ENCODE results near the gene BIRC2.

The BIRC2 gene

GRCh38 chr11:102316346-102316904, 30.6 kb upstream of the BIRC2 start:
- no peaks in the 10 kb centered on the region for H3K27me3 ChIP-seq (ENCODE audit: low read depth, low read length)
- peaks cover 22% of the 10 kb centered on the region; the same call in 1 of the 2 replicates for H4K20me1 ChIP-seq (ENCODE audit: insufficient read depth, low read length)
- peak overlapping the region; percentile 73 for H3K4me3 ChIP-seq (ENCODE audit: low read length)
- H3K9ac ChIP-seq (ENCODE audit: low read length) = peak overlapping the region; percentile 84
- no peaks in the 10 kb centered on the region for H3K9me3 ChIP-seq (ENCODE audit: insufficient read depth, low read length)
- peak overlapping the region; percentile 61 for H2AFZ ChIP-seq (ENCODE audit: low read depth, low read length)
- H3K79me2 ChIP-seq (ENCODE audit: low read length) = peaks cover 41% of the 10 kb centered on the region
- H3K4me2 ChIP-seq (ENCODE audit: low read length) = peak overlapping the region; percentile 82
- H3K36me3 ChIP-seq (replicated peaks; ENCODE audit: low read depth, low read length) = peaks cover 17% of the 10 kb centered on the region
- no peak for TF ChIP-seq CTCF (IDR thresholded peaks at IDR 0.05; ENCODE audit: low read depth, low read length)
- TF ChIP-seq EZH2phosphoT487 (IDR thresholded peaks at IDR 0.05; ENCODE audit: low read depth) = no peak
- peaks cover 64% of the 10 kb centered on the region for H3K4me1 ChIP-seq (ENCODE audit: low read length)
- peak overlapping the region; percentile 98 for H3K27ac ChIP-seq (ENCODE audit: low read length)

- Histone ChIP-seq H4K20me1 (ENCODE audit: insufficient read depth, low read length) (peaks cover 30% of the 10 kb centered on the region), H3K9me3 (ENCODE audit: insufficient read depth, low read length) (no peaks in the 10 kb centered on the region), H3K4me2 (ENCODE audit: low read length) (peak within 1 kb of the TSS; percentile 90), H3K4me1 (ENCODE audit: low read length) (peaks cover 71% of the 10 kb centered on the region), H3K9ac (ENCODE audit: low read length) (peak within 1 kb of the TSS; percentile 87), H3K36me3 (replicated peaks; ENCODE audit: low read depth, low read length) (peaks cover 24% of the 10 kb centered on the region), H2AFZ (ENCODE audit: low read depth, low read length) (peak within 1 kb of the TSS; percentile 61), H3K27me3 (ENCODE audit: low read depth, low read length) (no peaks in the 10 kb centered on the region), H3K27ac (ENCODE audit: low read length) (peak within 1 kb of the TSS; percentile 98), H3K4me3 (ENCODE audit: low read length) (peak within 1 kb of the TSS; percentile 91), H3K79me2 (ENCODE audit: low read length) (peaks cover 49% of the 10 kb centered on the region)
- no peak for TF ChIP-seq EZH2phosphoT487 (IDR thresholded peaks at IDR 0.05; ENCODE audit: low read depth)
- TF ChIP-seq CTCF (IDR thresholded peaks at IDR 0.05; ENCODE audit: low read depth, low read length) = 0 out of 2 replicates have a peak, but pooled peaks have one; percentile 7
These were observed 29.8 kb upstream of the BIRC2 start, which contains the start of gene BIRC3 for GRCh38 chr11:102317099-102317767. TSS of gene BIRC3 (plus strand) at chr11:102317484. CDS start at chr11:102324510, 7,026 bp downstream.

GRCh38 chr11:102317768-102318103, 29.3 kb upstream of the BIRC2 start:
- Histone ChIP-seq H3K4me3 (ENCODE audit: low read length) (peak overlapping the region; percentile 91), H3K9me3 (ENCODE audit: insufficient read depth, low read length) (no peaks in the 10 kb centered on the region), H3K9ac (ENCODE audit: low read length) (peak overlapping the region; percentile 87), H2AFZ (ENCODE audit: low read depth, low read length) (no peak overlapping the region), H4K20me1 (ENCODE audit: insufficient read depth, low read length) (peaks cover 34% of the 10 kb centered on the region), H3K4me1 (ENCODE audit: low read length) (peaks cover 69% of the 10 kb centered on the region), H3K27me3 (ENCODE audit: low read depth, low read length) (no peaks in the 10 kb centered on the region), H3K4me2 (ENCODE audit: low read length) (peak overlapping the region; percentile 90), H3K36me3 (replicated peaks; ENCODE audit: low read depth, low read length) (peaks cover 26% of the 10 kb centered on the region), H3K27ac (ENCODE audit: low read length) (peak overlapping the region; percentile 98), H3K79me2 (ENCODE audit: low read length) (peaks cover 54% of the 10 kb centered on the region)
- TF ChIP-seq CTCF (IDR thresholded peaks at IDR 0.05; ENCODE audit: low read depth, low read length) (no peak), EZH2phosphoT487 (IDR thresholded peaks at IDR 0.05; ENCODE audit: low read depth) (no peak)

GRCh38 chr11:102318469-102318868, 28.5 kb upstream of the BIRC2 start:
- no peaks in the 10 kb centered on the region for H3K9me3 ChIP-seq (ENCODE audit: insufficient read depth, low read length)
- peak overlapping the region; percentile 87 for H3K9ac ChIP-seq (ENCODE audit: low read length)
- H4K20me1 ChIP-seq (ENCODE audit: insufficient read depth, low read length) = peaks cover 37% of the 10 kb centered on the region
- H3K79me2 ChIP-seq (ENCODE audit: low read length) = peaks cover 62% of the 10 kb centered on the region
- peaks cover 30% of the 10 kb centered on the region for H3K36me3 ChIP-seq (replicated peaks; ENCODE audit: low read depth, low read length)
- H3K27ac ChIP-seq (ENCODE audit: low read length) = peak overlapping the region; percentile 98
- peaks cover 62% of the 10 kb centered on the region for H3K4me1 ChIP-seq (ENCODE audit: low read length)
- peak overlapping the region; percentile 91 for H3K4me3 ChIP-seq (ENCODE audit: low read length)
- peak overlapping the region; percentile 90 for H3K4me2 ChIP-seq (ENCODE audit: low read length)
- TF ChIP-seq CTCF (IDR thresholded peaks at IDR 0.05; ENCODE audit: low read depth, low read length) (peak; percentile 36), EZH2phosphoT487 (IDR thresholded peaks at IDR 0.05; ENCODE audit: low read depth) (no peak)
- H3K27me3 ChIP-seq (ENCODE audit: low read depth, low read length) = no peaks in the 10 kb centered on the region
- H2AFZ ChIP-seq (ENCODE audit: low read depth, low read length) = no peak overlapping the region

Measured in OCI-LY3 (cell line).